ENCODE results near the gene NKX6-2.

Gene NKX6-2

DNA sequence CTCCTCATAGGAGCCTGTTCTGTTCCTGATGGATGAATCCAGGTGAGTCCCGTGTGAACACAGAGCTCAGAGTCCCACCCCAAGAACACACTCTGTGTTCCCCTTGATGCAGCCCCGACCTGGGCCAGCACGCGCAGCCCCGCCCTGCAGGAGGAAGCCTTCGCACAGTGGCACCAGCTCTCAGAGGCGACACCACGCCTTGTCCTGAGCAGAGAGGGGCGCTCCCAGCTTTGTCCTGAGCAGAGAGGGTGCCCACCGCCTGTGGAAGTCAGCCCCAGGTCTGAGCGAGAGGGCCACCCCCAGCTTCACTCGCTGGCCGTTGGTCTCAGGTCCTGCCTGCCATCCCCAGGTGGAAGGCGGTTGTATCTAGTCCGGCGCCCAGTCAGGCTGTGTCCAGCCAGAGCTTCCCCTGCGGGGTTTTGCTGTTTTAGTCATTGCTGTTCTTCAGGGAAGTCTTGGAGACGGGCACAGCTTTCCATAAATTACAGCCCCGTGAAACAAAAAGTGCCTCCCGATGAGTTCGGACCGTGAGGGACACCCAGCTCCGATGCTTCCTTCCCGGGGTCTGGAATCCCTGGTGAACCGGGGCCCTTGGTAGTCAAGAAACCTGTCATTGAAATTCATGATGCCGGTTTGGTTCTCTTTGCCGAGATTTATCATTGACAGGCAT is 43.6 kb downstream of the NKX6-2 start:
- no peak for DNase-seq (ENCODE audit: low read depth in 3 of 3, low spot score in 1 of 3)

- DNase-seq (ENCODE audit: low read depth in 3 of 3, low spot score in 1 of 3): no peak
Measured at GRCh38 chr10:132740588-132740987, 45.4 kb downstream of the NKX6-2 start.

DNA sequence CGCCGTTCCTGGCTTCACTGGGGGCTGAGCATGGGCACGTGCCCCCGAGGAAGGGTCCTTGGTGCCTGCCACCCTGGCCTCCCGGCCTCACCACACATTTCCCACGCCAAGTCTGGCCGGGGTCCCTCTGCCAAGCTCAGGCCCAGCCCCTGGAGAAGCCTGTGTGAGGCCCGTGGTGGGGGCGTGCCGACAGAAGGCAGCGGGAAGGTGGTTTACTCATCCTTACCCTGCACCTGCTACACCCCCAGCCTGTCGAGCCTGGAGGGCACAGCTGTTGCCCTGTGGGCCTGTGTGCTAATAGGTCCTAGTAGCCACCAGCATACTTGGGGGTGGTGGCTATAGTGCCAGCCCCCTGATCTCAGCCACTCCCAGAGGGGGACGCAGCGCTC is 46.7 kb downstream of the NKX6-2 start:
- no peak for DNase-seq (ENCODE audit: low read depth in 3 of 3, low spot score in 1 of 3)

DNA sequence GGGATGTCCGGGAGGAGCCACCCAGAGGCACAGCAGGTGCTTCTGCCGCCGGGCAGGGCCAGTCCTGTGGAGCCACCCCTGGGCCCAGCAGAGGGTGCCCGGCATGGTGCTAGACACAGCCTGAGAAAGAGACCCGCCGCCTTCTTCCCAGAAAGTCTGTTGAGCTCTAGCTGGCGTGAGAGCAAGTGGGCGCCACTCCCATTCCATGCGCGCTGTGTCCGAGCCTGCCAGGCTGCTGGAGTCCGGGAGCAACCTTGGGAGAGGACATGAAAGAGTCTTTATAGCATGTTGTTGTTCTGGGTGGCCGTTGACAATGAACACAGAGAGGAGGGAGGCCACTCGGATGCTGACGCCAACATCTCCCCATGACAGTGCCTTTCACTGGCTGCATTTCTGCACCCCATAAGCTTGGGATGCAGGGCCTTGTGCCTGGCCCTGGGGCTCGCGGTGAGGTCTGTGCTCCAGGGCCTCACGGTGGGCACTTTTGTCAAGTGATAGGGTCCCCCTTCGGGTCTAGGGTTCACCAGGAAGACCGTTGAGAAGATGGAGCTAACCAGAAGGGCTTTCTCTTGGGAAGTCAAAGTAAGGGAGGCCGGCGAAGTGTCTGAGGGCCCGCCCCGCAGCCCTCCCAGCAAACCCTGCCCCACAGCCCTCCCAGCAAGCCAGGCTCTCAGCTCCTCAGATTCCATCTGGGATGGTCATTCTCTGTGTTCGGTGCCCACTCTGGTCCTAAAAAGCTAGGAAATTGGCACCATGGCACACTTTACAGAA is 47.3 kb downstream of the NKX6-2 start:
- no peak for DNase-seq (ENCODE audit: low read depth in 3 of 3, low spot score in 1 of 3)

DNA sequence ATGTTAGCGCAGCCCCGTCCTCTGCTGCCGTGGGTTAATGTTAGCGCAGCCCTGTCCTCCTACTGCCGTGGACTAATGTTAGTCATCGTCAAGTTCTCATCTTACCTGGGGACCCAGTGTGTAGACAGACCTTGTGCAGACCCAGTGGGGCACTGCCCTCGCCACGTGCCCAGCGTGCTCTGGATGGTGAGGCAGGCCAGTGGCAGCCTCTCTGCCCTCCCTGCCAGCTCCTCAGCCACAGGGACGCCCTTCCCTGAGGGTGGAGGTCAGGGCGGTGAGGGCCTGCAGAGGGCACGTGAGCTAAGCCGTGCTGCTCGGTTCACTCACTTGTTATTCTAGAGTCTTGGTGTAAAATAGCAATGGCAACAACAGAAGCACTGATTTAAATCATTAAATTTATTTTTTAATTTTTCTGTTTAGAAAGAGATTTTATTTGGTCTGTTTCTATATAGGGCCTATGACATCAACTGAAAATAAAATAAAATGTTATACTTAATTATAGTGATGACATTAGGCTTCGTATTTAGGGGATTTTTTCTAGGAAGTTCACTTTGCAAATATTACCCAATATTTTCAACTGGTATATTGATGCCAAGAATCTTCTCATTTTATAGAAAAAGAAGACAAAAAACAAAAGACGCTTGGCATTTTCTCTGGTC is 48.4 kb downstream of the NKX6-2 start:
- DNase-seq (ENCODE audit: low read depth in 3 of 3, low spot score in 1 of 3): no peak

GRCh38 chr10:132735923-132736391 is 50.0 kb downstream of the NKX6-2 start:
- no peak for DNase-seq (ENCODE audit: low read depth in 3 of 3, low spot score in 1 of 3)

DNA sequence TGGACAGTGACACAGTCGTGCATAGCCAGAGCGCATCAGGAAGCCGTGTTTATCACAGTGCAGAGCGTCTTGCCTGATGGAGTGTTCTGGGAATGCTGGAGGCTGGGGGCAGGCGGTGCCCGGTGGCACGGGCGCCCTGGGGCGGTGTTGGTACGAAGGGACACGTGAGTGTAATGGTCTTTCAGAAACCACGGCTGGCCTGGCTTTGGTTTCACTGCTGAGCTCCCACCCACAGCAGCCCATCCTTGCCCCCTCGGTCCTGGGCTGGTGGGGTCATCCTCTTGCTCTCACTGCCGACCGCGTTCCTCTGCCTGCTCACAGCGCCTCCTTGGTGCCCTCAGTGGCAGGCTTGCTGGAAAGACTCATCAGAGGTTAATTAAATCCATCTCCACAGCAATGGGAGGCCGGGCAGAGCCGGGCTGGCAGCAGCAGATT is 50.6 kb downstream of the NKX6-2 start:
- no peak for DNase-seq (ENCODE audit: low read depth in 3 of 3, low spot score in 1 of 3)

GRCh38 chr10:132733926-132734325 is 52.0 kb downstream of the NKX6-2 start:
- DNase-seq (ENCODE audit: low read depth in 3 of 3, low spot score in 1 of 3): no peak

Measured in stimulated activated CD4-positive, alpha-beta T cell treated with anti-CD3 and anti-CD28 coated beads, TNF-alpha, amount 100 ng/mL, for 1 hour (primary cell).